ENCODE results near the gene SLC2A1.
"Not testable (repeated sequence)": the region's sequence is repeated elsewhere in the genome, so short reads cannot be mapped to it uniquely, and the experiment has no call there.

SLC2A1 gene

DNA sequence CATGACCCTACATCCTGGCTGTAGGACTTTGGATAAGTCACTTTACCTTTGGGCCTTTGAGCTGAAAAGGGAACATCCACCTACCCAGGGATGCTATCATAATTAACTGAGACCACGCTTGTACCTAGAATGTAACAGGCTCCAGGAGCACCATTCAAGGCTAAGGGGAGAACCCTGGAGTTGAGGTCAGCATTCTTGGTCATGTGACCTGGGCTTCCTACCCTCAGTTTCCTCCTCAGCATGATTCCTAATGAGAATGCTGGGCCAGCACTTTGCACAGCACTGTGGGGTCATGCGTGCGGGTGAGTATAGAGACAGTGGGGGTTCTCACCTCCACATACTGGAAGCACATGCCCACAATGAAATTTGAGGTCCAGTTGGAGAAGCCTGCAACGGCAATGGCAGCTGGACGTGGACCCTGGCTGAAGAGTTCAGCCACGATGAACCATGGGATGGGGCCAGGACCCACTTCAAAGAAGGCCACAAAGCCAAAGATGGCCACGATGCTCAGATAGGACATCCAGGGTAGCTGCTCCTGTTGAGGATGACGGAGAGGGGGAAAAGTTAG lies 31.3 kb downstream of the SLC2A1 start:
- no peak for DNase-seq

DNA sequence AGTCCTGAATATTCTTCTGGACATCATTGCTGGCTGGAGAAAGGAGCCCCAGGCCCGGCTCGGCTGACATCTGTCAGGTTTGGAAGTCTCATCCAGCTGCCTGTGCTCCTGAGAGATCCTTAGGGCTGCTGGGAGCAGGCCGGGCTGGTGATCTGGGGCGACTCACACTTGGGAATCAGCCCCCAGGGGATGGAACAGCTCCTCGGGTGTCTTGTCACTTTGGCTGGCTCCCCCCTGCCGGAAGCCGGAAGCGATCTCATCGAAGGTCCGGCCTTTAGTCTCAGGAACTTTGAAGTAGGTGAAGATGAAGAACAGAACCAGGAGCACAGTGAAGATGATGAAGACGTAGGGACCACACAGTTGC lies 31.8 kb downstream of the SLC2A1 start:
- DNase-seq = no peak

DNA sequence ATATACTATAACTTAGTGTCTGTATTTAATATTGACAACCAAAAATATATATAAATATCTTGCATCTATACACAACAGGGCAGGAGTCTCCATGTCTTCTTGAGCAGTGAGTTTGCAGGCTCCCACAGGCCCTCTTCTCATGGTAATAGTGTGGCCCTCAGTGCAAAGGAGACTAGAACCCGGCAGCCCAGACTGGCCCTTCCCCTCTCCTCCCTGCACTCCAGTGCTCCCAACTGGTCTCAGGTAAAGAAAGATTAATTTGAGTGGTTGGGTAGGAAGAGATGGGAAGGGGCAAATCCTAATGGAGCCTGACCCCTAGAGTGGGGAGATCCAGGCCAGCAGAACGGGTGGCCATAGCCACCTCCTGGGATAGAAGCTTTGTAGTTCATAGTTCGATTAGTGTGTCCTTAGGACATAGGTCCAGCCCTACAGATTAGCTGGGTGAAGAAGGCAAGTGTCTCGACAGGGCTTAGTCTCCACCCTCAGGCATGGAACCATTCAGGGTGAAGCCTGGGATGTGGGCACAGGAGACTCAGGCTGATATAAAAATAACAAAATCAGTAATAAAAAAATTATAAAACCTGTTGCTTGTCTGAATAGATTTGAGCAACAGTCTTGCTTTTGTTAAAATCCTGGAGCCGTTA lies 32.3 kb downstream of the SLC2A1 start:
- DNase-seq = no peak

DNA sequence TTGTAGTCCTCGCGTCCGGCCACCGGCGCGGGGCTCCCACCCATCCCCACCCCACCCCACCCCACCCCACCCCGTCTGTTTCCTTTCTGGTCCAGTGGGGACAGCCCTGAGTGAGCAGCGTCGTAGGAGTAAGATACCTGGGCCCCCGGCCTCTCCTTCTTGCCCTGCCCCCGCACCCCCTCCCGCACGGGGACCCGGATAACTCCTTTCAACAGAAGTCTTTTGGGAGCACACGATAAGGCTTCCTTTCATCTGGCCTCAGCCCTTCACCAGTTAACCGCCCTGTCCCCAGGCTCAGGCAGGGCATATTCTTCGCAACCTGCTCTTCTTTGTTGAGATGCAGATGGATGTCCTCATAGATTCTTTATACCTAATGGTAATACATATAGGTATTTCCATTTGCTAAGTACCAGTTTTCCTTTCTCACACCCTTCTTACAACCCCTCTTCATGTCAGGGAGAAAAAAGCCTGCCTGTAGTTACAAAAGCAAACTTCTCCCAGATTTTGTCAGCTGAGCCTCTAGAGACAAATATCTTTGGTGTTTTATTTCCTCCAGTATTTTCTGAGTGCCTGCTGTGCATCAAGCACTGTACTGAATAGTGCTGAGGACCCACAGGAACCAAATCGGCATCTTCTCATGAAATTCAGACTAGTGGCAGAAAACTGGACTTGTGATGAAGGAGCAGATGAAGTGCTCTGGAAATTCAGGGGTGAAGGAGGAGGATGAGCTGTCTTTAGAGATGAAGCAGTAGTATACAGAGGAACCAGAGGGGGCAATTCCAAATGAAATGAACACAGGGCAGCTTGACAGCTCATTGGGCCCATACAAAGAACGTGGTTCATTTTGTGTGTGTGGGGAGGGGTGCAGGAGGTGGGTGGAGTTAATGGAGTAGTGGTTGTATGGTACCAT lies 33.6 kb downstream of the SLC2A1 start:
- no peak for DNase-seq

DNA sequence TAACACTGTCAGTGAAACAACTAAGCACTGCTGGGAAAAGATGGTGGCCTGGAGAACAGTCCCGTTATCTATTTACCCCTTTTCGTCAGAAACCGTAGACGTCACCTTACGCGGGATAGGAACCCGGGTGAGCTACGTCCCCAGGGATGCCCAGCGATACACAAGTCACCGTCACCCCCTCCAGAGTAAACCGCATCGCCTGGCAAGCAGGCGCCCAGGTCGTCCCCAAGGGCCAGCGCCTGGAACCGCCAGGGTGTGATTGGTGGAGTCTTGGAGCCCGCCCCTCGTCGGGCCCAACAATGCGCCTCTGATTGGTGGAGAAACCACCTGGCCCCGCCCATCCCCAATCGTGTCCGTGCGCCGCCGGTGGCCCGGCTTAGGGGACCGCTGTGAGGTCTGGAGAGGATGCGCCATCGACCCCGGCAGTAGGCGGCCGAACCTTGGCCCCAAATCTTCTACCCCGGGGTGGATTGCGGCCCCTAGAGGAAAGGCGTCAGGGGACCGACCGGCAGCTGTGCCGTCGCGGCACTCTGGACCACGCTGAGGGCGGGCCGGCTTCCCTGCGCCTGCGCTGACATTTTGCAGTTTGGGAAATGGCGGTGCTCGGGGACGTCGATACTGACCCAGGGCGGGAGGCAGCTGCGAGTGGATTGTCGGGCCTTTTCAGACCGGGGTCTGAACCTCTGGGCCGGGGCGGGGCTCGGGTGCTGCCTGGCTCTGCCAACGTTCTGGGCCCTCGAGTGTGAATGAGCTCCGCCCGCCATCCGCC lies 34.4 kb downstream of the SLC2A1 start:
- peak; percentile 95 for DNase-seq

DNA sequence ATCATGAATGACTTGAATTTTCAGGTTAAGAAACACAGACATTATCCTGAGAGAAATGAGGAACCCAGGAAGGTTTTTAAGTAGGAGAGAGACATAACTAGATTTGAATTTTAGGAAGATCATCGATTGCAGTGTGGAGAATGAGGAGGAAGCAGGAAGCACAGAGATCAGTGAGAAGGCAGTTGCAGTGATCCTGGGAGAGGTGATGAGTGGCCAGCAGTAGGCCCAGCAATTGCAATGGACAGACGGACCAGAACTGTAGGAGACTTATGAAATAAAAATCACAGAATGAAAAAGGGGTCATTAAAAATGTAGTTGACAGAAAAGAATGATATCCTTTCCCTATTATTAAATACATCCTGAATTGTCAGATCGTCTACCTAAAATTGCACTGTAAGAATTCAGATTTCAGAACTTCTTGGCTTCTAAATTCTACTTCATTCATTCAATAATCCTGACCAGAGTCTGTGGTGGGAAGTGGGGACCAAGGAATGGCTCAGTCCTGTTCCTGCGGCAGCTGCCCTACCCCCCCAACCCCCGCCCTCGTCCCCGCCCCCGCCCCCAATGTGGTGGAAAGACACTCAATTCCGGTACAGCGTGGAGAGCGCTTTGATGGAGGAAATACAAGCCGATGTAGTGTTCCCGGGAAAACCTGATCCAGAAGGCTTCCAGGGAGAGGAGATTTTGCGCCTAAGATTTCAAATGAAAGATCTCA lies 35.1 kb downstream of the SLC2A1 start:
- no peak for DNase-seq

DNA sequence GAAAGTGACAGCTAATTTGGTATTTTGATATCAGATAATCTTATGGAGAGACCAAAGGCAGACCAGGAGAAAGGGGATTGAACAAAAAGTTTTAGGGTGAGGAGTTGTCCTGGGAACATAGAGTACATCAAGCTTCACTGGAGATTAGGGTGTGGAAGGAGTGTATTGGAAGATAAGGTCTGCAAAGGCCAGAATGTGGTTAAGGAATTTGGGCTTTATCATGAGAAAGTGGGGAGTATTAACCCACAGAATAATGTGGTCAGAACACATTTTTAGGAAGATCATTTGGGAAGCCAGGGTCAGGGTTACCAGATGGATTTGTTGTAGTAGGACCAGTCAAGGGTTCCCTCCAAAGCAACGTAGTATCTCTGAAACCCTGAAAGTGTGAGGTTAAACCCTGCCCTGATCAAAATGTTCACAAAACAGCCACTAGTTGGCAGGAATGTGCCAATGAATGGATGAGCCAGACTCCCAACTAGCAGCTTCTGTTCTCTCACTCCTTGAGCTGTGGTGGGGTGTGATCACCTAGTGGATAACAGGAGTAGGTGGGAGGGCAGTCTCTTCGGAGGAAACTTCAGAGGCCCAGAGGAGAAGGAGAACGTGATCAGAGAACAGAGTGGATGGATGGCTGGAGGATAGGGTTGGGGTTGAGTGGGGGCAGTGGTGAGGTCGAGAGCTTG lies 35.8 kb downstream of the SLC2A1 start:
- no peak for DNase-seq

DNA sequence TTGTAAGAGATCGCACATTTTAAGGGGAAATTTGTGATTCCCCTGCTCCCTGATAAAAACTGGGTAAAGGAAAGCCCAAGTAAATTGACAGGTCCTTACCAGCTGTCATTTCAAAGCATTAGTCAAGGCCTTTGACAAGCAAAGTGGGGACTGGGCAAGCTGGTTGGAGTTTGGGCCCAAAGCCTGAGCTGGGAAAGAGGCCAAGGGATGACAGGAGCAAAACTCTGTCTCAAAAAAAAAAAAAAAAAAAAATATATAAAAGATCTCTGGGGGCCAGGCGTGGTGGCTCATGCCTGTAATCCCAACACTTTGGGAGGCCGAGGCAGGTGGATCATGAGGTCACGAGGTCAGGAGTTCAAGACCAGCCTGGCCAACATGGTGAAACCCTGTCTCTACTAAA lies 36.9 kb downstream of the SLC2A1 start:
- no peak for DNase-seq

DNA sequence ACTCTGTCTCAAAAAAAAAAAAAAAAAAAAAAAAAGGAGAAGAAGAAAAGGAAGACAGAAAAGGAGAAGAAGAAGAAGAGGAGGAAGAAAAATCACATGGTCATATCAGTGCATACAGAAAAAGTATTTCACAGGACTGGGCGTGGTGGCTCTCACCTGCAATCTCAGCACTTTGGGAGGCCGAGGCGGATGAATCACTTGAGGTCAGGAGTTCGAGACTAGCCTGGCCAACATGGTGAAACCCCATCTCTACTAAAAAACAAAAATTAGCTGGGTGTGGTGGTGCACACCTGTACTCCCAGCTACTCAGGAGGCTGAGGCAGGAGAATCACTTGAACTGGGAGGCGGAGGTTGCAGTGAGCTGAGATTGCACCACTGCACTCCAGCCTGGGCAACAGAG lies 39.0 kb downstream of the SLC2A1 start:
- not testable (repeated sequence) for DNase-seq

DNA sequence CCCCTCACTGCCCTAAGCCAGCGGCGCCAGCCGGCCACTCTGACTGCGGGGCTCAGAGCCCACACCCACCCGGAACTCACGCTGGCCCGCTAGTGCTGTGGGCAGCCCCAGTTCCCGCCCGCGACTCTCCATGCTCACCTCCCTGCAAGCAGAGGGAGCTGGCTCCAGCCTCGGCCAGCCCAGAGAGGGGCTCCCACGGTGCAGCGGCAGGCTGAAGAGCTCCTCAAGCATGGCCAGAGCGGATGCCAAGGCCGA lies 41.5 kb downstream of the SLC2A1 start:
- DNase-seq = no peak

DNA sequence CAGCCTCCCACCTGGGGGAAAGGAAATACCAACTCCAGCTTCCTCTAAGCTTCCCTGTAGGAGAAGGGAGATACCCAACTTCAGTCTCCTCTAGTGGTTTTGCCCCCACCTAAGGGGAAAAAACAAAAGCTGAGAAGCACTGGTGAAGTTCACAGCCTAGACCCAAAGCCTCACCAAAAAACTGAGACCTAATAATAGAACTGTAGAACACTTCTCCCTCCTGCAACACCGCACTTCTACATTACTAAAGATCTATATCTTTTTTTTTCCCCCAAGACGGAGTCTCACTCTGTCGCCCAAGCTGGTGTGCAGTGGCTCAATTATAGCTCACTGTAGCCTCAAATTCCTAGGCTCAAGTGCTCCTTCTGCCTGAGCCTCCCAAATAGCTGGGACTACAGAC lies 43.2 kb downstream of the SLC2A1 start:
- no peak for DNase-seq

DNA sequence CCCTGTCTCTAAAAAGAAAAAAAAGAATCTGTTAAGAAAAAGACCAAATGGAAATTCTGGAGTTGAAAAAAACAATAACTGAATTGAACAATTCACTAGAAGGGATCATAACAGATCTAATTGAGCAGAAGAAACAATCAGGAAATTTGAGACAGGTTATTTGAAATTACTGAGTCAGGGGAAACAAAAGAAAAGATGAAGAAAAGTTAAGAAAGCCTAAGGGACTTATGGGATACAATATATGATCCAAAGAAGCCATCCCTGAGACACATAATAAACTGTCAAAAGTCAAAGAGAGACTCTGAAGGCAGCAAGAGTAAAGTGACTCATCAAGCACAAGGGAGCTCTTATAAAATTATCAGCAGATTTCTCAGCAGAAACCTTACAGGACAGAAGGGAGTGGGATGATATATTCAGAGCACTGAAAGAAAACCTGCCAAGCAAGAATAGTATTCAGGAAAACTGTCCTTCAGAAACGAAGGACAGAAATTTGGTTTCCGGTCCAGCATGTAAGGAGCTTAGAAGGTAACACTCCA lies 44.5 kb downstream of the SLC2A1 start:
- no peak for DNase-seq

DNA sequence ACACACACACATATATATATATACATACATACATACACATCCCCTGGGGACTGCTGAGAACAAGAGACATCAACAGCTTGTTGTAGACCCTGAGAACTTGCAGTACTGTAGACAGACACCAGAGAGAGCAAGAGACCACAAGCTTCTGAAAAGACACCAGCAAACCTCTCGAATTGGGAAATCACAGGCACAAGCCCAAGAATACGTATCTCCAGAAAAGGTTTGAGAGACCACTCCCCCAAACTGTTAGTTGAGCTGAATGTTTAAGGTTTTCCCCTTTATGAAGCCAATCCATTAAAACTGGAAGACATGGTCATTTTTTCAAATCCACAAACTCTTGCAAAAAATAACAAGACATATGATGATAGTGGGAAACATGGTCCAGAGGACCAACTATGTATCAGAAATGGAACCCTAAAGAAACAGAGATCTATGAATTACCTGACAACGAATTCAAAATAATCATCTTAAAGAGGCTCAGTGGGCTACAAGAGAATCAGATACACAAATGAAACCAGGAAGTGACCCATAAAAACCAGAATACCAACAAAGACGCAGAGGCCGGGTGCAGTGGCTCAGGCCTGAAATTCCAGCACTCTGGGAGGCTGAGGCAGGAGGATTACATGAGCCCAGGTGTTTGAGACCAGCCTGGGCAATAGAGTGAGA lies 45.1 kb downstream of the SLC2A1 start:
- DNase-seq = no peak

DNA sequence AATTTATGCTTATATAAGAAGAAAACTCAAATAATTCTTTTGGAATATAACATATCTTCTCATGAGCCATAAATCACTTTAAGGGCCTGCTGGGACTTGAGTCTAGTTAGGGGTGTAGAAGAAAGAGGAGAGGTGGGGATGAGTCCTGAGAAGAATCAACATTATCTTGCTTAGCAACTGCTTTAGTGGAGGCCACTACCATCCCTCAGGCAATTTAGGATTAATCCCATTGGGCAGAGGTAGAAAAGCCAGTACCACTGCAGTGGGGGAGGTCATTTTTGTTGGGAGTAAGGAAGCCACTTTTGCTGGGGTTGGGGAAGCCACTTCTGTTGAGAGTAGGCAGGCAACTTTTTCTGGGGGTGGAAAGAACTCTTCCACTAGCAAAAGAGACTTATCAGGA lies 47.7 kb downstream of the SLC2A1 start:
- DNase-seq = no peak

DNA sequence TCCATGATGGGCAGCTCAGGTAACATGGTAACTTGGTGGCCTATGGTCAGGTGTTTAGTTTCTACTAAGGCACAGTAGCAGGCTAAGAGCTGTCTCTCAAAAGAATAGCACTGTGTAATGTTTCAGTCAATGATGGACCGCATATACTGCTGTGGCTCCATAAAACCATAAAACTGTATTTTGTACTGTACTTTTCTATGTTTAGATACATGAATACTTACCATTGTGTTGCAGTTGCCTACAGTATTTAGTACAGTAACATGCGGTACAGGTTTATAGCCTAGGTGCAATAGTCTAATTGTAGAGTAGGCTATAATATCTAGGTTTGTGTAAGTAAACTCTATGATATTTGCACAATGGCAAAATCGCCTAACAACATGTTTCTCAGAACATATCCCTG lies 50.6 kb downstream of the SLC2A1 start:
- DNase-seq = no peak

DNA sequence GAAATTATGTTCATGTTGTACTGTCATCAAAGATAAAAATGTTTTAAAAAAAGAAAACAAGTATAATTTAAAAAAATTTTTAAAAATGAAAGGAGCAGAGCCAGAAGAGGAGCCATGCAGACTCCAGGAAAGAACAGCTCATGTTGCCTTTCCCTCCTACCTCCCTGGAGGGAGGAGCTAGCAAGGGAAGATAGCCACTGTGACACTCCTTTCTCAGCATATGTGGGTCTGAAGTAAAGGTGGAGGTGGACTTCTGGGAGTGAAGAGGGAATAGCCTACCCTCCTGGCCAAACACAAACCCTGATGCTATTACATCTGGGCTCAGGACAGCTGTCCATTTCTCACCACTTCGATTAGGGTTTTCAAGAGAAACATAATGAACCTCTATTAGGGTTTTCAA lies 54.2 kb downstream of the SLC2A1 start:
- no peak for DNase-seq

DNA sequence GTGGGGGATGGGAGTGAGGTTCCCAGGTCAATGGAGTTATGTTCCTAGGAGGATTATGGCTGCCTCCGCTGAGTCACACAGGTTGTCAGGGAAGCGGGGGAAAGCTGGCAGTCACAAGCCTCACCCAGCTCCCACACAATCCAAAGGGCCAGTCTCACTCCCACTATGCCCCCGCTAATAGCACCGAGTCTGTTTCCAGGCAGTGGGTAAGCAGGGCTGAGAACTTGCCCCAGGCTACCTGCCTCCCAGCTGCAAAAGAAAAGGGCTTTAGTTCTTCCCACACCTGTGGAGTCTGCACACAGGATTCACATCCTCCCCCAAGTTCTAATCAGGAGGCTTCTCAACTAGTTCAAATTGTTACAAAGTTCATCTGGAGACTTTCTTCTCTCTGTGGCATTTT lies 58.7 kb downstream of the SLC2A1 start:
- not testable (repeated sequence) for DNase-seq

DNA sequence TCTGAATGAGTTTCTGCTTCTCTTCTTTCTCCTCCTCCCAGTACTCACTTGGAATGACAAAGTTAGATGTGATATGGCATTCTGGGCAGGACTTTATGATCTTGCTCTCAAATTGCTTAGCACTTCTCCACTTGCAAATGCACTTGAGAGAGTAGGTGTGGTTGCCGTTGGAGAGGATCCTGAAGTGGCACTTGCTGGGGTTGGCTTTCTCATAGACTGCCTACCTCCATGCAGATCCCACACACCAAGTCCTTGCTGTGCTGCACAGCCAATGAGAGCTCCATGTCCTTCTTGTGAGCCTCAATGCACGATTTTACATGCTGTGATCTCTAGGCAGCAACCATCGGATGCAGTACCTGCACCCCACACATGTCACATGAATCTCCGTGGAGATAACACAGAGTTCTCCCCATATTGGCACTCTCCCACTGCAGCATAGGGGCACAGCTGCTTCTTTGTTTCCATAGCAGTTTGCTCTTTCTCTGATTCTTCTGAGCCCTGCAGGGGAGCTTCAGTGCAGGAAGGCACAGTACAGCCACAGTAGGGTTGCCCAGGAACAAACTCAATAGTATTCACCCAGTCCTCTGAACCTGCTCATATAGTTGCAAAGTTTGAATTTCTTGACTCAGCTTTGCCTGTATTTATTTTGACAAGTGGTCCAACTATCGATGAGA lies 67.1 kb downstream of the SLC2A1 start:
- DNase-seq = no peak

DNA sequence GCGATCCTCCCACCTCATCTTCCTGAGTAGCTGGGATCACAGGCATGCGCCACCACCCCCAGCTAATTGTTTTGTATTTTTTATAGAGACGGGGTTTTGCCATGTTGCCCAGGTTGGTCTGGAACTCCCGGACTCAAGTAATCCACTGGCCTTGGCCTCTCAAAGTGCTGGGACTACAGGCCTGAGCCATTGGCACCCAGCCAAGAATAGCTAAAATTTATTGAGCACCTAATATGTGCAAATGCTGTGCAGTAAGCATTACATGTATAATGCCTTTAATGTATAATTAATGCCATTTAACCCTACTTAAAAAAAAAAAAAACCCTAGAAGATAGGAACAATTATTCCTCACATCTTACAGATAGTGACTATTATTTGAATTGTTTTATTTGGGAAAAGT lies 69.4 kb downstream of the SLC2A1 start:
- no peak for DNase-seq

DNA sequence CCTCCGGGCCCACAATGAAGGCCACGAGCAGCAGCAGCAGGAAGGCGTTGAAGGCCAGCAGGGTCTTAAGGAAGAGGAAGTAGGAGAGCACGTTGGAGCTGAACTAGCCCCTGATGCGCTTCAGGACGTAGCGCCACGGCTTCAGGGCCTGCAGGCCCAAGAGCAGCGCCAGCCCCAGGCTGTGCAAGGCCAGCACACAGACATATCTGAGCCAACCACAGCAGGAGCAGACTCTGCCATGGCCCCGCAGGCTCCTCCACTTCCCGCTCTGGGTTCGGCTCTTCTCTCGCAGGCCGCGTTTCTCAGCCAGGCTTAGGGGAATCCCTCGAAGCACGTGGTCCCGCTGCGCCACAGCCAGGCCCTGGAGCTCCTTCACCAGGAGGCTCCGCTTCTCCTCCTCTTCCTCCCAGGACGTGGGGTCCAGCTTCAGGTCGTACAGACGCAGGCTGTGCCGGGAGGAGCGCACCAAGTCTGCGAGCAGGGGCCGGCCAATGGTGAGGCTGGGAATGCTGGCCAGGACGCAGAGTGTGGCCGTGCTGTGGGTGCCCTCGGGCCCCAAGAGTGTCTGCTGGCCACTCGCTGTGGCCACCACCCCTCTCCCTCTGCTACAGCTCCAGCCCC lies 70.5 kb downstream of the SLC2A1 start:
- no peak for DNase-seq

DNA sequence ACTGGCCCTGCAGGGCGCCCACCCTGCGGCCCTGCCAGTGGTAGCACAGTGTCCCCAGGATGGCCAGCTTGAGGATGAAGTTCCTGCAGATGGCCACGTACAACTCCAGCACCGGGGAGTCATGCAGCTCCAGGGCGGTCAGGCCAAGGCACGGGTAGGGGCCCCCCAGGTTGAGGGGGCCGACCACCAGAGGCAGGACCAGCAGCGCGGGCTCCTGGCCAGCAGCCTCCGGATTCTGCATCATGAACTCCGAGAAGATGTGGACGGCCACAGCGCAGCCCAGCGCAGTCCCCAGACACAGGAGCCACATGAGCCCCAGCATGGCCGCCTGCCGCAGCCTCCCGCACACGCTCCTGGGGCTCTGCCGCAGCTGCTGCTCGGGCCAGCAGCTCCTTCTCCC lies 71.3 kb downstream of the SLC2A1 start:
- no peak for DNase-seq
